ENCODE data around the gene ZNF285. TPM values are rescaled to one million over a fixed set of nuclear protein-coding genes. Genes with fewer than 3 reads are reported as not detected.

Gene ZNF285
- total and polyA plus RNA-seq, 4 experiments from 2014 or later, result 0.49 to 2.2 (median 1.4) TPM

- H3K27ac ChIP-seq (ENCODE audit: low read depth, low read length), result no peak overlapping the region
- Mint-ChIP-seq H3K27me3 (no peaks in the 10 kb centered on the region), H3K9me3 (peaks cover 2 to 87% (median 63%) of the 10 kb centered on the region in 8 donors), H3K4me3 (no peak overlapping the region), H3K4me1 (no peaks in the 10 kb centered on the region), H3K36me3 (peaks cover 0 to 4% of the 10 kb centered on the region in 2 donors), H3K27ac (no peak overlapping the region)
- DNase-seq, result no peak
- no peaks in the 10 kb centered on the region for H3K27me3 ChIP-seq (ENCODE audit: insufficient read depth, low read length)
- intact Hi-C loops (cut with micrococcal nuclease), result no loop called here
- ChIA-PET POLR2A (ENCODE audit: partially characterized antibody) (no interaction called here), CTCF (ENCODE audit: partially characterized antibody) (no interaction called here)
- H3K36me3 ChIP-seq (ENCODE audit: insufficient read depth, low read length), result no peaks in the 10 kb centered on the region
- no peak overlapping the region for H3K4me3 ChIP-seq (ENCODE audit: low read length in 2 of 2)
- peaks cover 0 to 5% of the 10 kb centered on the region in 2 donors for H3K9me3 ChIP-seq (ENCODE audit: control insufficient read depth in 1 of 2, low read length in 2 of 2)
- no peaks in the 10 kb centered on the region for H3K4me1 ChIP-seq (ENCODE audit: insufficient read depth, low read length)
These were observed 26.6 kb downstream of the ZNF285 start for GRCh38 chr19:44374789-44375188.

GRCh38 chr19:44371815-44372480 lies 29.5 kb downstream of the ZNF285 start:
- H3K9me3 Mint-ChIP-seq, result peaks cover 5 to 90% (median 71%) of the 10 kb centered on the region in 8 donors
- no peaks in the 10 kb centered on the region for H3K27me3 ChIP-seq (ENCODE audit: insufficient read depth, low read length)
- H3K4me1 ChIP-seq (ENCODE audit: insufficient read depth, low read length), result no peaks in the 10 kb centered on the region
- no peaks in the 10 kb centered on the region for H3K27me3 Mint-ChIP-seq
- H3K36me3 Mint-ChIP-seq, result no peaks in the 10 kb centered on the region
- no peak overlapping the region for H3K27ac ChIP-seq (ENCODE audit: low read depth, low read length)
- ChIA-PET POLR2A (ENCODE audit: partially characterized antibody) (no interaction called here), CTCF (ENCODE audit: partially characterized antibody) (no interaction called here)
- intact Hi-C loops (cut with micrococcal nuclease), result no loop called here
- no peaks in the 10 kb centered on the region for H3K36me3 ChIP-seq (ENCODE audit: insufficient read depth, low read length)
- H3K4me1 Mint-ChIP-seq, result no peaks in the 10 kb centered on the region
- DNase-seq, result no peak
- peaks cover 0 to 5% of the 10 kb centered on the region in 2 donors for H3K9me3 ChIP-seq (ENCODE audit: control insufficient read depth in 1 of 2, low read length in 2 of 2)
- H3K4me3 ChIP-seq (ENCODE audit: low read length in 2 of 2), result no peak overlapping the region
- H3K4me3 Mint-ChIP-seq, result no peak overlapping the region
- H3K27ac Mint-ChIP-seq, result no peak overlapping the region

GRCh38 chr19:44367024-44367423 lies 34.4 kb downstream of the ZNF285 start:
- Mint-ChIP-seq H3K36me3 (peaks cover 0 to 1% of the 10 kb centered on the region in 2 donors), H3K4me3 (no peak overlapping the region), H3K27ac (no peak overlapping the region), H3K27me3 (peaks cover 0 to 3% of the 10 kb centered on the region in 2 donors), H3K4me1 (no peaks in the 10 kb centered on the region), H3K9me3 (peaks cover 5 to 73% (median 55%) of the 10 kb centered on the region in 8 donors)
- no peaks in the 10 kb centered on the region for H3K27me3 ChIP-seq (ENCODE audit: insufficient read depth, low read length)
- POLR2A ChIA-PET (ENCODE audit: partially characterized antibody), result no interaction called here
- H3K9me3 ChIP-seq (ENCODE audit: control insufficient read depth in 1 of 2, low read length in 2 of 2), result no peaks in the 10 kb centered on the region
- H3K4me3 ChIP-seq (ENCODE audit: low read length in 2 of 2), result no peak overlapping the region
- no peaks in the 10 kb centered on the region for H3K4me1 ChIP-seq (ENCODE audit: insufficient read depth, low read length)
- no peak overlapping the region for H3K27ac ChIP-seq (ENCODE audit: low read depth, low read length)
- no peak for DNase-seq
- intact Hi-C loops (cut with micrococcal nuclease), result no loop called here
- CTCF ChIA-PET (ENCODE audit: partially characterized antibody), result no interaction called here
- no peaks in the 10 kb centered on the region for H3K36me3 ChIP-seq (ENCODE audit: insufficient read depth, low read length)

- H3K4me3 ChIP-seq (ENCODE audit: low read length in 2 of 2), result peak within 1 kb of the TSS in 1 of 2 donors; percentile 23
- peaks cover 7 to 81% (median 59%) of the 10 kb centered on the region in 8 donors for H3K9me3 Mint-ChIP-seq
- H3K27me3 ChIP-seq (ENCODE audit: insufficient read depth, low read length), result no peaks in the 10 kb centered on the region
- peaks cover 0 to 8% (median under 1%) of the 10 kb centered on the region in 4 donors for H3K4me1 Mint-ChIP-seq
- H3K27ac Mint-ChIP-seq, result peak within 1 kb of the TSS in 1 of 7 donors; percentile 10
- H3K4me3 Mint-ChIP-seq, result peak within 1 kb of the TSS; percentile 30 to 80 (median 57)
- CTCF ChIA-PET (ENCODE audit: partially characterized antibody), result no interaction called here
- H3K9me3 ChIP-seq (ENCODE audit: control insufficient read depth in 1 of 2, low read length in 2 of 2), result no peaks in the 10 kb centered on the region
- DNase-seq, result peak in 1 of 5 donors; percentile 2
- no peaks in the 10 kb centered on the region for H3K36me3 ChIP-seq (ENCODE audit: insufficient read depth, low read length)
- peaks cover 7 to 9% of the 10 kb centered on the region in 2 donors for H3K36me3 Mint-ChIP-seq
- POLR2A ChIA-PET (ENCODE audit: partially characterized antibody), result no interaction called here
- H3K27ac ChIP-seq (ENCODE audit: low read depth, low read length), result no peak within 1 kb of the TSS
- intact Hi-C loops (cut with micrococcal nuclease), result no loop called here
- no peaks in the 10 kb centered on the region for H3K4me1 ChIP-seq (ENCODE audit: insufficient read depth, low read length)
- peaks cover 3 to 4% of the 10 kb centered on the region in 2 donors for H3K27me3 Mint-ChIP-seq
These were observed 44.9 kb downstream of the ZNF285 start, which contains the start of gene ZNF112 for GRCh38 chr19:44356383-44357111. Gene ZNF112, minus strand, starts transcription at chr19:44356680. Its CDS starts 16,141 bp downstream, at chr19:44340539.

GRCh38 chr19:44346556-44346955 lies 54.9 kb downstream of the ZNF285 start:
- no peak overlapping the region for H3K4me3 ChIP-seq (ENCODE audit: low read length in 2 of 2)
- no peak overlapping the region for H3K27ac ChIP-seq (ENCODE audit: low read depth, low read length)
- H3K27me3 ChIP-seq (ENCODE audit: insufficient read depth, low read length), result no peaks in the 10 kb centered on the region
- Mint-ChIP-seq H3K27ac (no peak overlapping the region), H3K9me3 (peaks cover 0 to 74% (median 43%) of the 10 kb centered on the region in 8 donors), H3K4me3 (no peak overlapping the region), H3K36me3 (peaks cover 4 to 5% of the 10 kb centered on the region in 2 donors), H3K4me1 (no peaks in the 10 kb centered on the region), H3K27me3 (peaks cover 0 to 2% of the 10 kb centered on the region in 2 donors)
- intact Hi-C loops (cut with micrococcal nuclease), result no loop called here
- DNase-seq, result no peak
- POLR2A ChIA-PET (ENCODE audit: partially characterized antibody), result no interaction called here
- CTCF ChIA-PET (ENCODE audit: partially characterized antibody), result no interaction called here
- no peaks in the 10 kb centered on the region for H3K36me3 ChIP-seq (ENCODE audit: insufficient read depth, low read length)
- H3K4me1 ChIP-seq (ENCODE audit: insufficient read depth, low read length), result no peaks in the 10 kb centered on the region
- no peaks in the 10 kb centered on the region for H3K9me3 ChIP-seq (ENCODE audit: control insufficient read depth in 1 of 2, low read length in 2 of 2)

GRCh38 chr19:44345959-44346358 lies 55.4 kb downstream of the ZNF285 start:
- intact Hi-C loops (cut with micrococcal nuclease), result no loop called here
- Mint-ChIP-seq H3K27me3 (peaks cover 0 to 1% of the 10 kb centered on the region in 2 donors), H3K4me3 (no peak overlapping the region), H3K36me3 (peaks cover 3 to 6% of the 10 kb centered on the region in 2 donors), H3K27ac (no peak overlapping the region), H3K4me1 (no peaks in the 10 kb centered on the region), H3K9me3 (peaks cover under 1 to 76% (median 42%) of the 10 kb centered on the region in 8 donors)
- ChIA-PET CTCF (ENCODE audit: partially characterized antibody) (no interaction called here), POLR2A (ENCODE audit: partially characterized antibody) (no interaction called here)
- H3K9me3 ChIP-seq (ENCODE audit: control insufficient read depth in 1 of 2, low read length in 2 of 2), result no peaks in the 10 kb centered on the region
- H3K4me3 ChIP-seq (ENCODE audit: low read length in 2 of 2), result no peak overlapping the region
- no peaks in the 10 kb centered on the region for H3K36me3 ChIP-seq (ENCODE audit: insufficient read depth, low read length)
- no peaks in the 10 kb centered on the region for H3K27me3 ChIP-seq (ENCODE audit: insufficient read depth, low read length)
- DNase-seq, result no peak
- H3K4me1 ChIP-seq (ENCODE audit: insufficient read depth, low read length), result no peaks in the 10 kb centered on the region
- H3K27ac ChIP-seq (ENCODE audit: low read depth, low read length), result no peak overlapping the region

GRCh38 chr19:44344255-44344654 lies 57.2 kb downstream of the ZNF285 start:
- Mint-ChIP-seq H3K9me3 (peaks cover 3 to 75% (median 34%) of the 10 kb centered on the region in 8 donors), H3K4me3 (no peak overlapping the region)
- CTCF ChIA-PET (ENCODE audit: partially characterized antibody), result no interaction called here

More at GRCh38 chr19:44344255-44344654, 57.2 kb downstream of the ZNF285 start:
- Histone ChIP-seq H3K9me3 (ENCODE audit: control insufficient read depth in 1 of 2, low read length in 2 of 2) (no peaks in the 10 kb centered on the region), H3K4me1 (ENCODE audit: insufficient read depth, low read length) (no peaks in the 10 kb centered on the region), H3K36me3 (ENCODE audit: insufficient read depth, low read length) (no peaks in the 10 kb centered on the region), H3K27ac (ENCODE audit: low read depth, low read length) (no peak overlapping the region), H3K27me3 (ENCODE audit: insufficient read depth, low read length) (no peaks in the 10 kb centered on the region), H3K4me3 (ENCODE audit: low read length in 2 of 2) (no peak overlapping the region)
- intact Hi-C loops (cut with micrococcal nuclease), result no loop called here
- no peak overlapping the region for H3K27ac Mint-ChIP-seq
- H3K4me1 Mint-ChIP-seq, result no peaks in the 10 kb centered on the region
- DNase-seq, result no peak
- POLR2A ChIA-PET (ENCODE audit: partially characterized antibody), result no interaction called here
- peaks cover 0 to 1% of the 10 kb centered on the region in 2 donors for H3K27me3 Mint-ChIP-seq
- peaks cover 3 to 4% of the 10 kb centered on the region in 2 donors for H3K36me3 Mint-ChIP-seq
